DMS 273 (cell line): ENCODE data around the gene DCUN1D1.

Experiments used
- DNase-seq: peaks from one replicate; lab custom pipeline; 2025; ENCODE audit not compliant: unreplicated experiment; lab: John Stamatoyannopoulos, UW

Gene DCUN1D1

GRCh38 chr3:182973047-182973446, 7.3 kb downstream of the DCUN1D1 start:
- no peak for DNase-seq

DNA sequence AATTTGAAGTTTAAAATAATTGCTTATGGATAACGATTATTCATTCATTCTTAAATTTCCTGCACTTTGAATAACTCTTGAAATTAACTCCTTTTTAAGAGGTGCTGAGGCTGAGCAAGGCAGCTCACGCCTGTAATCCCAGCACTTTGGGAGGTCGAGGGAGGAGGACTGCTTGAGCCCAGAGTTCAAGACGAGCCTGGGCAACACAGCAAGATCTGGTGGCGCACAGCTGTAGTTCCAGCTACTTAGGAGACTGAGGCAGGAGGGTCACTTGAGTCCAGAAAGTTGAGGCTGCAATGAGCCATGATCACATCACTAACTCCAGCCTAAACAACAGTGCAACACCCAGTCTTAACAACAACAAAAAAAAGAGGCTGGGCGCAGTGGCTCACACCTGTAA, 8.0 kb downstream of the DCUN1D1 start:
- no peak for DNase-seq

DNA sequence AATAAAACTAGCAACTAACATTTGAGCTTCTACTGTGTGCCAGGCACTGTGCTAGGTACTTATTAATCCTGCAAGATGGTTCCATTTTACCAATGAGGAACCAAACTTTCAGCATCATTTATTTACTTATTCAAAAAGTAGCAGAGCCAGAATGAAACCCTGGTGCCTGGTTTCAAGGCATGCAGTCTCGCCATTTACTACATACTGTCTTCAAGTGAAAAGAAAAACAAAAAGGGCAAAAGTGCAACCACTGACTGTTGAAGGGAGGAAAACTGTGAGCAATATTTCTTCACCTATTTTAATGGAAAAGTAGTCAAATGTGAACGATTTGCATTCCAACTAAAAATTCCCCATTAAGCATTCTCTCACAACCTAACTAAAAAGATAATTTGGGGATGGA, 8.7 kb downstream of the DCUN1D1 start:
- no peak for DNase-seq

DNA sequence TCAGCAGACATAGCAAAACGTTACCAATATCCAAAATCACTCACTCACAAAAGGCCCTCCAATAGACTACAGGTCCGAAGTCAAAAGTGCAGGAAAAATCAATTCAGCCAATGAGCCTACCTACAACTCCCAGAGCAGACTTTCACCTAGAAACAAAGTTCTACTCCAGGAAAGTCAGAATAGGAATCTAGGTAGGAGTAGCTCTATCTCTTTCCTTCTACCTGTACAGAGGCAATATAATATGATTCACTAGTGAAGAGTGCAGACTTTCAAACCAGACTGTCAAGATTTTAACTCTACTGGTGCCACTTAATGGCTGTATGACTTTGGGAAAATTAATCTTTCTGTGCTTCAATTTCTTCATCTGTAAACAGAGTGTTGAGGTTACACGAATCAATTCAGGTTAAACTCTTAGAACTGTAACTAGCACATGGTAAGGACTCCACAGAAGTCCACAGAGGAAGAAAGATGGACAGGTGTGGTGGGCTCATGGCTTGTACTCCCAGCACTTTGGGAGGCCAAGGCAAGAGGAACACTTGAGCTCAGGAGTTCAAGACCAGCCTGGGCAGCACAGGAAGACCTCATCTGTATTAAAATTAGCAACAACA, 9.4 kb downstream of the DCUN1D1 start:
- no peak for DNase-seq

- no peak for DNase-seq
Observed at GRCh38 chr3:182969853-182970252, 10.5 kb downstream of the DCUN1D1 start.

GRCh38 chr3:182969277-182969676, 11.1 kb downstream of the DCUN1D1 start:
- peak; percentile 23 for DNase-seq

DNA sequence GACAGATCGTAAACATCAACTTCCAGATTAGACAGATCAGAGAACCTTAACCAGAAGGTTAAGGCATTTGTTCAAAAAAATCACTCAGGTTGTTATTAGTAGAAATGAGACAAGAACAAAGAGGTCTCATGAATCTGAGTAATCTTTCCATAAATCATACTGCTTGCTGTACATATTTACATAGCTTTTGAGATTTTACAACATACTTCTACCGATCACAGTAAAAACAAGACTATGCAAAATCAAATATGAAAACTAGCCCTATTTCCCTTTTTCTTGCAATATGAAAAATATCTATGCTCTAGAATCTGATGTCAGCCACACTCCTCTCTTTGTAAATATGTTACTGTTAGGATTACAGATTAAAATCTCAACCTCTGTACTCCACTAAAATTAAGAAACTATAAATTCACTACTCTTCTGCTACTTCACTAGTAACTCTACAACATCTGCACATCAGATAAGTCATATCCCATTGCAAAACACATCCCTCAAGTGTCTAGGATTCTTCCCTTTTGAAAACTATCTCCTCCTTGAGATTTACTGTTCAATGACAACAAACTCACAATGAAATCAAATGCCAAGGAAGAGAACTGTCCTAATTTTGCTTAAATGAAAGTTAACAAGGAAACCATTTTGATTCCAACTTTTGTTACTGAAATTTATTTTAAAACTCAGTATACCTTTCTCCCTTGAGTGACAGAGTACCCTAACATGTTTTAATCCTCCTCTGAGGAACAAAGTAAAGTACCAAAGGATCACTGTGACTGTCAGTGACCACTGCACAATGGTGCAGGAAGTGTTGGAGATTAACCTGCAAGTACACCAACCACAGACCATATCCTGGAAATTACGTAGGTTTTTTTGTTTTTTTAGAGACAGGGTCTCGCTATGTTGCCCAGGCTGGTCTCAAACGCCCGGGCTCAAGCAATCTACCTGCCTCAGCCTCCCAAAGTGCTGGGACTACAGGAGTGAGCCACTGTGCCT, 12.8 kb downstream of the DCUN1D1 start:
- DNase-seq, result no peak

GRCh38 chr3:182965861-182966366, 14.4 kb downstream of the DCUN1D1 start:
- no peak for DNase-seq

- no peak for DNase-seq
Observed at GRCh38 chr3:182964179-182964578, 16.2 kb downstream of the DCUN1D1 start.

- DNase-seq, result no peak
Observed at GRCh38 chr3:182962166-182962565, 18.2 kb downstream of the DCUN1D1 start.

GRCh38 chr3:182959474-182960350, 20.6 kb downstream of the DCUN1D1 start:
- no peak for DNase-seq

DNA sequence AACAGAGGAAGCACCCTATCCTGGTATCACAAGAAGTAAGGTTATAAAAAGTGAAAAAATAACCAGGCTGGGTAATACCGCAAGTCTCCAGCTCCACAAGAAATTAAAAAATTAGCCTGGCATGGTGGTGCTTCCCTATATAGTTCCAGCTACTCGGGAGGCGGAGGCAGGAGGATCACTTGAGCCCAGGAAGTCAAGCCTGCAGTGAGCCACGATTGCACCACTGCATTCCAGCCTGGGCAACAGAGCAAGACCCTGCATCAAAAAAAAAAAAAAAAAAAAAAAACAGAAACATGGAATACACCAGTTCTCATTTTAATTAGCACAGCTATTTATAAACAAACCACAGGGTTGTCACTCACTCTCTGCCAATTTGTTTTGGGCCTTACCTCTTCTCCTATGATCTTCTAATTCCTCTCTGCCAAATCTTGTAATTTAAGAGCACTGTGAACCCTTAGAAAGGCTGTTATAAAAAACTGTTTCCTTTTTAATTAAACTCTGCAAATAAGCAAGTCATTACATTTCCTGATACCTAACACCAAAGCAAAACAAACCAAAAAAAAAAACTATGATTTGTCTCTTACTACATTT, 22.6 kb downstream of the DCUN1D1 start:
- no peak for DNase-seq

DNA sequence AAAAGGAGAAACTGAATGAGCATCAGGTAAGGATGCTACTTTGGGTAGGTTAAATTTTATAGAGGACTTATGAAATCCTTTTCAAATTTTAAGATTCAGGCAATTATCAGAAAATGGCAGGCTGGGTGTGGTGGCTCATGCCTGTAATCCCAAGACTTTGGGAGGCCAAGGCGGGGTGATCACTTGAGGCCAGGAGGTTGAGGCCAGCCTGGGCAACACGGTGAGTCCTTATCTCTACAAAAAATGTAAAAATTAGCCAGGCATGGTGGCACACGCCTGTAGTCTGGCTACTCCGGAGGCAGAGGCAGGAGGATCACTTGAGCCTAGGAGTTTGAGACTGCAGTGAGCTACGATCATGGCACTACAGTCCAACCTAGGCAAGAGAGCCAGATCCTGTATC, 23.1 kb downstream of the DCUN1D1 start:
- no peak for DNase-seq

DNA sequence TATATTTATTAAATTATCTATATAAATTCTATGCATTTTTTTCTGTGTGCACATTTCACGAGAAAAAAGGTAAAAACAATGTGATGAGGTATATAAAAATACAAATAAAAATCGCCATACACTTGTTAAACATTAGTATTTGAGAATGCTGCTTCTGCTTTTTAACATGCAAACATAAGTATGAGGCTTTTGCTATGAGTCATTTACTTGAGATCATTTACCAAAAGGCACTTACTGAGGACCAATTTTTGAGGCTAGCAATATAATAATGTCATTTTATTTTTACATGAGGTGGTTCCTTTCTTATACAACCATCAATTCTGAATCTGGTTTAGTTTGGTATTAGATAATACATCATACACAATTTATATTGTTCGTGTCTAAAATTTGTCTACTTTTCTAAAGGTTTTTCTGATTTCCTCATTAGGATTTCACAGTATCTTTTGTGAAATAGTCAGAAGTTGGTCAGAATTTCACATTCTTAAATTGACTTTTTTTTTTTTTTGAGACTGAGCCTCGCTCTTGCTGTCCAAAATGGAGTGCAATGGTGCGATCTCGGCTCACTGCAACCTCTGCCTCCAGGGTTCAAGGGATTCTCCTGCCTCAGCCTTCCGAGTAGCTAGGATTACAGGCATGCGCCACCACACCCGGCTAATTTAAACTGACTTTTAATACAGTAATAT, 25.6 kb downstream of the DCUN1D1 start:
- no peak for DNase-seq

DNA sequence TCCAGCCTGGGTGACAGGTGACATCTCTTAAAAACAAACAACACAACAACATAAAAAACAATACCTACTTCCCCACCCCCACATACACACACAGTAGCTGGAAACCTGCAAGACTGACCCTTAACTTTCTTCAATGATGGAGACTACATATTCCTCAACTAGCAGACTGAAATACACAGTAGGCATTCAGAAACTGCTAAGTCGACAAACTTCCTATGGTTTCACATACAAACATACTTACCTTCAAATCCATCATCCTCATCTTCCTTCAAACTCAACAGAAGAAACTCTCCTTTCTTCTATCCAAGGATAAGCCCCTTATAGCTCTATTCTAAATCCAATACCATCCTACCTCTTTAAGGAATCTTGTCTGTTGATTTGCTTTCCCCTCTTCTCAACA, 30.6 kb downstream of the DCUN1D1 start:
- no peak for DNase-seq

DNA sequence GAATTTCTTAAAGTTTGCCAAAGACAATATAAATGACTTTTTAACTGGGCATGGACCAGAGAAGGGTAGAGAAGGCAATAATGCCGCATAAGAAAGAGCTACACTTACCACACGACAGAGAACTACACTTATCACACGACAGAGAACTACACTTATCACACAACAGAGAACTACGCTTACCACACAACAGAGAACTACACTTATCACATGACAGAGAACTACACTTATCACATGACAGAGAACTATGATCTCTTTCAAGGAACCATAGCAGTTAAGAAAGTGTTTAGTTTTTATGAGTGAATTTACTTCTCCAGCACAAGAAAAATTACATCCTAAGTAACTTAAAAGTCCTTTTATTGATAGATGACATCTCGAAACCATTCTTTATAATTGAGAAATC, 32.0 kb downstream of the DCUN1D1 start:
- DNase-seq, result no peak

- peak; percentile 21 for DNase-seq
Observed at GRCh38 chr3:182947888-182948287, 32.5 kb downstream of the DCUN1D1 start.

GRCh38 chr3:182941719-182942118, 38.6 kb downstream of the DCUN1D1 start:
- DNase-seq, result no peak

GRCh38 chr3:182940266-182940808, 40.0 kb downstream of the DCUN1D1 start:
- DNase-seq, result no peak
